ENCODE data around the gene RAB19. TPM values are rescaled to one million over a fixed set of nuclear protein-coding genes. Genes with fewer than 3 reads are reported as not detected.

RAB19 gene
- total and polyA plus RNA-seq, 9 of the 15 experiments (the other 6 are each of a cell fraction or from before 2014, with no cell fraction given), result not detected

DNA sequence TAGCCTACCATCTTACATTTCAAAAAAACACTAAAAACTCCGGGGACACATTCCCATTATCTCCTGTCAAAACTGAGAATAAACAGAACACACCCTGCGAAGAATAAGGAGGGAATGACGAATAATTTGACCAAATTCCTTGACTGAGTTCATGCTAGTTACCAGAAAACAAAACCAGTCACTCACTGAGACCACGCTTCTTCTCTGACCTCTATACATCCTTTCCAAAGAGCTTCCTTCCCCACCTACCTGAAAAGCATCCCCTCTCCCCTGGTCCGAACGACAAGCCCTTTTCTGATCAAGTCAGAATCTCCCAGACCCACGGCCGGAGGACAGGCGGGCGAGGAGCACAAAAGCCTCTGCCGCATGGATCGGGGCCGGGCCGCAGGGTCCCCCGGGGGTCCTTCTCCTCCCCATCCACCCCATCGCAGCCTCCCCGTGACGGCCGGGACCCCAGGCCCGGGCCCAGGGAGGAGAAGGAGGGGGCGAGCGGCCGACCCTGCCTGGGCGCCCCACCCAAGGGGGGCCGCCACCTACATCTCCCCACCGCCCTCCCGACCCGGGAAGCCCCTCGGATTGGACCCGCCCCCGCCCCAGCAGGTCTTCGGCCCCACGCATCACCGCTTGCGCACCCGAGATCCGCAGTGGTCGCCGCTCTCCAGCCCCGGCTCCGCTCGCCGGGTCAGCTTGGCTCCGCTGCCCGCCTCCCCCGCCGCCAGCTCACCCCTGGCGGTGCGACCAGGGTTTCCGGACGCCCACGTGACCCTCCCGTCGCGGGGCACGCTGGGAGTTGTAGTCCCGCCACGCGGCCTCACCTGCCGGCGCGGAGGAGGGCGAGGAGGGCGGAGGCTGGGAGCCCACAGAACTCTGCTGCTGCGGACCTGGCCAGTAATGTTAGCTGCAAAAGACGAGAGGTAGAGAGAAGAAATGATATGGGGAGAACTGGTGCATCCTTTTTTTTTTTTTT lies 5.8 kb upstream of the RAB19 start, which contains the start of gene SLC37A3 (continued):
- TF ChIP-seq, protein P1, sequence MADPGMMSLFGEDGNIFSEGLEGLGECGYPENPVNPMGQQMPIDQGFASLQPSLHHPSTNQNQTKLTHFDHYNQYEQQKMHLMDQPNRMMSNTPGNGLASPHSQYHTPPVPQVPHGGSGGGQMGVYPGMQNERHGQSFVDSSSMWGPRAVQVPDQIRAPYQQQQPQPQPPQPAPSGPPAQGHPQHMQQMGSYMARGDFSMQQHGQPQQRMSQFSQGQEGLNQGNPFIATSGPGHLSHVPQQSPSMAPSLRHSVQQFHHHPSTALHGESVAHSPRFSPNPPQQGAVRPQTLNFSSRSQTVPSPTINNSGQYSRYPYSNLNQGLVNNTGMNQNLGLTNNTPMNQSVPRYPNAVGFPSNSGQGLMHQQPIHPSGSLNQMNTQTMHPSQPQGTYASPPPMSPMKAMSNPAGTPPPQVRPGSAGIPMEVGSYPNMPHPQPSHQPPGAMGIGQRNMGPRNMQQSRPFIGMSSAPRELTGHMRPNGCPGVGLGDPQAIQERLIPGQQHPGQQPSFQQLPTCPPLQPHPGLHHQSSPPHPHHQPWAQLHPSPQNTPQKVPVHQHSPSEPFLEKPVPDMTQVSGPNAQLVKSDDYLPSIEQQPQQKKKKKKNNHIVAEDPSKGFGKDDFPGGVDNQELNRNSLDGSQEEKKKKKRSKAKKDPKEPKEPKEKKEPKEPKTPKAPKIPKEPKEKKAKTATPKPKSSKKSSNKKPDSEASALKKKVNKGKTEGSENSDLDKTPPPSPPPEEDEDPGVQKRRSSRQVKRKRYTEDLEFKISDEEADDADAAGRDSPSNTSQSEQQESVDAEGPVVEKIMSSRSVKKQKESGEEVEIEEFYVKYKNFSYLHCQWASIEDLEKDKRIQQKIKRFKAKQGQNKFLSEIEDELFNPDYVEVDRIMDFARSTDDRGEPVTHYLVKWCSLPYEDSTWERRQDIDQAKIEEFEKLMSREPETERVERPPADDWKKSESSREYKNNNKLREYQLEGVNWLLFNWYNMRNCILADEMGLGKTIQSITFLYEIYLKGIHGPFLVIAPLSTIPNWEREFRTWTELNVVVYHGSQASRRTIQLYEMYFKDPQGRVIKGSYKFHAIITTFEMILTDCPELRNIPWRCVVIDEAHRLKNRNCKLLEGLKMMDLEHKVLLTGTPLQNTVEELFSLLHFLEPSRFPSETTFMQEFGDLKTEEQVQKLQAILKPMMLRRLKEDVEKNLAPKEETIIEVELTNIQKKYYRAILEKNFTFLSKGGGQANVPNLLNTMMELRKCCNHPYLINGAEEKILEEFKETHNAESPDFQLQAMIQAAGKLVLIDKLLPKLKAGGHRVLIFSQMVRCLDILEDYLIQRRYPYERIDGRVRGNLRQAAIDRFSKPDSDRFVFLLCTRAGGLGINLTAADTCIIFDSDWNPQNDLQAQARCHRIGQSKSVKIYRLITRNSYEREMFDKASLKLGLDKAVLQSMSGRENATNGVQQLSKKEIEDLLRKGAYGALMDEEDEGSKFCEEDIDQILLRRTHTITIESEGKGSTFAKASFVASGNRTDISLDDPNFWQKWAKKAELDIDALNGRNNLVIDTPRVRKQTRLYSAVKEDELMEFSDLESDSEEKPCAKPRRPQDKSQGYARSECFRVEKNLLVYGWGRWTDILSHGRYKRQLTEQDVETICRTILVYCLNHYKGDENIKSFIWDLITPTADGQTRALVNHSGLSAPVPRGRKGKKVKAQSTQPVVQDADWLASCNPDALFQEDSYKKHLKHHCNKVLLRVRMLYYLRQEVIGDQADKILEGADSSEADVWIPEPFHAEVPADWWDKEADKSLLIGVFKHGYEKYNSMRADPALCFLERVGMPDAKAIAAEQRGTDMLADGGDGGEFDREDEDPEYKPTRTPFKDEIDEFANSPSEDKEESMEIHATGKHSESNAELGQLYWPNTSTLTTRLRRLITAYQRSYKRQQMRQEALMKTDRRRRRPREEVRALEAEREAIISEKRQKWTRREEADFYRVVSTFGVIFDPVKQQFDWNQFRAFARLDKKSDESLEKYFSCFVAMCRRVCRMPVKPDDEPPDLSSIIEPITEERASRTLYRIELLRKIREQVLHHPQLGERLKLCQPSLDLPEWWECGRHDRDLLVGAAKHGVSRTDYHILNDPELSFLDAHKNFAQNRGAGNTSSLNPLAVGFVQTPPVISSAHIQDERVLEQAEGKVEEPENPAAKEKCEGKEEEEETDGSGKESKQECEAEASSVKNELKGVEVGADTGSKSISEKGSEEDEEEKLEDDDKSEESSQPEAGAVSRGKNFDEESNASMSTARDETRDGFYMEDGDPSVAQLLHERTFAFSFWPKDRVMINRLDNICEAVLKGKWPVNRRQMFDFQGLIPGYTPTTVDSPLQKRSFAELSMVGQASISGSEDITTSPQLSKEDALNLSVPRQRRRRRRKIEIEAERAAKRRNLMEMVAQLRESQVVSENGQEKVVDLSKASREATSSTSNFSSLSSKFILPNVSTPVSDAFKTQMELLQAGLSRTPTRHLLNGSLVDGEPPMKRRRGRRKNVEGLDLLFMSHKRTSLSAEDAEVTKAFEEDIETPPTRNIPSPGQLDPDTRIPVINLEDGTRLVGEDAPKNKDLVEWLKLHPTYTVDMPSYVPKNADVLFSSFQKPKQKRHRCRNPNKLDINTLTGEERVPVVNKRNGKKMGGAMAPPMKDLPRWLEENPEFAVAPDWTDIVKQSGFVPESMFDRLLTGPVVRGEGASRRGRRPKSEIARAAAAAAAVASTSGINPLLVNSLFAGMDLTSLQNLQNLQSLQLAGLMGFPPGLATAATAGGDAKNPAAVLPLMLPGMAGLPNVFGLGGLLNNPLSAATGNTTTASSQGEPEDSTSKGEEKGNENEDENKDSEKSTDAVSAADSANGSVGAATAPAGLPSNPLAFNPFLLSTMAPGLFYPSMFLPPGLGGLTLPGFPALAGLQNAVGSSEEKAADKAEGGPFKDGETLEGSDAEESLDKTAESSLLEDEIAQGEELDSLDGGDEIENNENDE (IDR thresholded peaks at IDR 0.05; ENCODE audit: low read depth, low read length), result peak; percentile 47
- no peak for TF ChIP-seq ESRRB (CRISPR knock-in tag; IDR thresholded peaks at IDR 0.05; ENCODE audit: borderline replicate concordance)
- no peak for TF ChIP-seq WHSC1 (IDR thresholded peaks at IDR 0.05; ENCODE audit: low read length)
- TF ChIP-seq, protein P2, sequence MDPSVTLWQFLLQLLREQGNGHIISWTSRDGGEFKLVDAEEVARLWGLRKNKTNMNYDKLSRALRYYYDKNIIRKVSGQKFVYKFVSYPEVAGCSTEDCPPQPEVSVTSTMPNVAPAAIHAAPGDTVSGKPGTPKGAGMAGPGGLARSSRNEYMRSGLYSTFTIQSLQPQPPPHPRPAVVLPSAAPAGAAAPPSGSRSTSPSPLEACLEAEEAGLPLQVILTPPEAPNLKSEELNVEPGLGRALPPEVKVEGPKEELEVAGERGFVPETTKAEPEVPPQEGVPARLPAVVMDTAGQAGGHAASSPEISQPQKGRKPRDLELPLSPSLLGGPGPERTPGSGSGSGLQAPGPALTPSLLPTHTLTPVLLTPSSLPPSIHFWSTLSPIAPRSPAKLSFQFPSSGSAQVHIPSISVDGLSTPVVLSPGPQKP (CRISPR knock-in tag; IDR thresholded peaks at IDR 0.05), result no peak
- peak; percentile 73 for TF ChIP-seq ZFP36 (IDR thresholded peaks at IDR 0.05; ENCODE audit: low read depth, low read length, partially characterized antibody)
- peak; percentile 72; the same call in 1 of the 2 replicates for TF ChIP-seq EP400 (IDR thresholded peaks at IDR 0.05)
- TF ChIP-seq, protein P3, sequence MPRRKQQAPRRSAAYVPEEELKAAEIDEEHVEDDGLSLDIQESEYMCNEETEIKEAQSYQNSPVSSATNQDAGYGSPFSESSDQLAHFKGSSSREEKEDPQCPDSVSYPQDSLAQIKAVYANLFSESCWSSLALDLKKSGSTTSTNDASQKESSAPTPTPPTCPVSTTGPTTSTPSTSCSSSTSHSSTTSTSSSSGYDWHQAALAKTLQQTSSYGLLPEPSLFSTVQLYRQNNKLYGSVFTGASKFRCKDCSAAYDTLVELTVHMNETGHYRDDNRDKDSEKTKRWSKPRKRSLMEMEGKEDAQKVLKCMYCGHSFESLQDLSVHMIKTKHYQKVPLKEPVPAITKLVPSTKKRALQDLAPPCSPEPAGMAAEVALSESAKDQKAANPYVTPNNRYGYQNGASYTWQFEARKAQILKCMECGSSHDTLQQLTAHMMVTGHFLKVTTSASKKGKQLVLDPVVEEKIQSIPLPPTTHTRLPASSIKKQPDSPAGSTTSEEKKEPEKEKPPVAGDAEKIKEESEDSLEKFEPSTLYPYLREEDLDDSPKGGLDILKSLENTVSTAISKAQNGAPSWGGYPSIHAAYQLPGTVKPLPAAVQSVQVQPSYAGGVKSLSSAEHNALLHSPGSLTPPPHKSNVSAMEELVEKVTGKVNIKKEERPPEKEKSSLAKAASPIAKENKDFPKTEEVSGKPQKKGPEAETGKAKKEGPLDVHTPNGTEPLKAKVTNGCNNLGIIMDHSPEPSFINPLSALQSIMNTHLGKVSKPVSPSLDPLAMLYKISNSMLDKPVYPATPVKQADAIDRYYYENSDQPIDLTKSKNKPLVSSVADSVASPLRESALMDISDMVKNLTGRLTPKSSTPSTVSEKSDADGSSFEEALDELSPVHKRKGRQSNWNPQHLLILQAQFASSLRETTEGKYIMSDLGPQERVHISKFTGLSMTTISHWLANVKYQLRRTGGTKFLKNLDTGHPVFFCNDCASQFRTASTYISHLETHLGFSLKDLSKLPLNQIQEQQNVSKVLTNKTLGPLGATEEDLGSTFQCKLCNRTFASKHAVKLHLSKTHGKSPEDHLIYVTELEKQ (CRISPR knock-in tag; IDR thresholded peaks at IDR 0.05), result no peak
- no peak for TF ChIP-seq EP300 (IDR thresholded peaks at IDR 0.05; ENCODE audit: low read length)
- peak; percentile 58 for TF ChIP-seq NFIC (IDR thresholded peaks at IDR 0.05)
- TF ChIP-seq HOXB6 (CRISPR knock-in tag; IDR thresholded peaks at IDR 0.05; ENCODE audit: borderline replicate concordance), result no peak
- no peak for TF ChIP-seq PYGO2 (tag; IDR thresholded peaks at IDR 0.05)
